Panc1 (cell line): ENCODE data around the gene THSD7B. TPM values are rescaled to one million over a fixed set of nuclear protein-coding genes. Genes with fewer than 3 reads are reported as not detected.

Experiments used
- ATAC-seq: fragments of 200-7000 bp; cut with Tn5 transposase; 2 replicates; pipeline ENCODE4 v1.9.1; 2020; ENCODE audit warnings: mild to moderate bottlenecking, moderate library complexity
- BruUV-seq: library from RNA; stranded (reverse); fragments of 400-500 nt; replicated peaks from 2 replicates; lab custom pipeline; 2021; lab: Mats Ljungman, UMichigan
- CTCF ChIA-PET: fragments of 300-600 bp; sonication (Branson Sonifier 250); formaldehyde crosslinking; loops from one replicate; lab custom pipeline; 2022; ENCODE audit warnings: antibody characterized with exemption; lab: Charles Lee
- POLR2A ChIA-PET: fragments of 300-600 bp; sonication (Branson Sonifier 250); formaldehyde crosslinking; loops from one replicate; lab custom pipeline; 2022; ENCODE audit warnings: antibody characterized with exemption; lab: Charles Lee
- DNase-seq: peaks from one replicate; pipeline ENCODE4 v3.0.0-alpha.2; 2010; ENCODE audit warnings: low read depth, low spot score
- H3K27ac ChIP-seq: 2 replicates; pipeline ENCODE4 v1.5.1; 2011; ENCODE audit warnings: mild to moderate bottlenecking, low read length, inconsistent platforms
- H3K27me3 ChIP-seq: fragments of 200-500 bp; sonication (Bioruptor generic); 2 replicates; pipeline ENCODE4 v1.6.0; 2014; ENCODE audit warnings: low read length, inconsistent platforms; ENCODE audit not compliant: control insufficient read depth, insufficient read depth
- H3K36me3 ChIP-seq: fragments of 200-500 bp; sonication (Bioruptor generic); 2 replicates; pipeline ENCODE4 v1.5.1; 2014; ENCODE audit warnings: inconsistent platforms, mild to moderate bottlenecking, low read length, moderate library complexity; ENCODE audit not compliant: control insufficient read depth, insufficient read depth
- H3K4me1 ChIP-seq: 2 replicates; pipeline ENCODE4 v1.5.1; 2011; ENCODE audit warnings: inconsistent platforms, mild to moderate bottlenecking, low read length, moderate library complexity; ENCODE audit not compliant: control insufficient read depth, insufficient read depth
- H3K4me3 ChIP-seq, 2 experiments: 2 replicates each; pipeline ENCODE4 v1.5.1; 2011 to 2012; ENCODE audit warnings: low read depth in 2 of 2, low read length in 2 of 2, mild to moderate bottlenecking in 2 of 2, inconsistent platforms in 1 of 2, moderate library complexity in 1 of 2
- H3K9me3 ChIP-seq: fragments of 200-500 bp; sonication (Bioruptor generic); 2 replicates; pipeline ENCODE4 v1.5.1; 2014; ENCODE audit warnings: low read depth, mild to moderate bottlenecking, inconsistent platforms, low read length, moderate library complexity; ENCODE audit not compliant: control insufficient read depth, insufficient read depth
- POLR2AphosphoS5 ChIP-seq: IDR thresholded peaks from 2 replicates; pipeline ENCODE4 v1.6.1; 2012; ENCODE audit warnings: mild to moderate bottlenecking, low read depth, low read length, moderate library complexity
- SIN3A ChIP-seq: IDR thresholded peaks from 2 replicates; pipeline ENCODE4 v1.6.1; 2012; ENCODE audit warnings: low read depth, mild to moderate bottlenecking, low read length, moderate library complexity, borderline replicate concordance; ENCODE audit not compliant: insufficient read depth
- TCF7L2 ChIP-seq: IDR thresholded peaks from 2 replicates; pipeline ENCODE4 v1.6.1; 2011; ENCODE audit warnings: mild to moderate bottlenecking, low read depth, low read length, inconsistent platforms
- in situ Hi-C: cut with HindIII; loops from 2 replicates; pipeline ENCODE4 v1.10.0; 2016; ENCODE audit warnings: low sequenced_read_pairs, low pct_unique_long_range_greater_than_20kb
- intact Hi-C: fragments of 100-400 bp; cut with micrococcal nuclease; formaldehyde crosslinking; loops from one replicate; pipeline ENCODE4 v1.10.0; 2022; ENCODE audit not compliant: unreplicated experiment
- total RNA-seq: library from RNA; stranded (reverse); gene quantifications from one replicate; pipeline ENCODE4 v1.2.1, GENCODE V29; 2021; ENCODE audit not compliant: unreplicated experiment
- TF ChIP-seq, protein P1 (sequence below): fragments of 450-650 bp; IDR thresholded peaks from 2 replicates; pipeline ENCODE4 v1.5.1; 2017; ENCODE audit warnings: mild to moderate bottlenecking
- TF ChIP-seq, protein P2 (sequence below), 2 experiments: IDR thresholded peaks; 2 replicates each; pipeline ENCODE4 v1.6.1; 2011 to 2012; ENCODE audit warnings: low read depth in 2 of 2, control low read depth in 1 of 2, low read length in 1 of 2, mild to moderate bottlenecking in 1 of 2, moderate library complexity in 1 of 2; ENCODE audit not compliant: insufficient read depth in 1 of 2

THSD7B gene
- total RNA-seq, 1 experiment from 2014 or later, result not detected

DNA sequence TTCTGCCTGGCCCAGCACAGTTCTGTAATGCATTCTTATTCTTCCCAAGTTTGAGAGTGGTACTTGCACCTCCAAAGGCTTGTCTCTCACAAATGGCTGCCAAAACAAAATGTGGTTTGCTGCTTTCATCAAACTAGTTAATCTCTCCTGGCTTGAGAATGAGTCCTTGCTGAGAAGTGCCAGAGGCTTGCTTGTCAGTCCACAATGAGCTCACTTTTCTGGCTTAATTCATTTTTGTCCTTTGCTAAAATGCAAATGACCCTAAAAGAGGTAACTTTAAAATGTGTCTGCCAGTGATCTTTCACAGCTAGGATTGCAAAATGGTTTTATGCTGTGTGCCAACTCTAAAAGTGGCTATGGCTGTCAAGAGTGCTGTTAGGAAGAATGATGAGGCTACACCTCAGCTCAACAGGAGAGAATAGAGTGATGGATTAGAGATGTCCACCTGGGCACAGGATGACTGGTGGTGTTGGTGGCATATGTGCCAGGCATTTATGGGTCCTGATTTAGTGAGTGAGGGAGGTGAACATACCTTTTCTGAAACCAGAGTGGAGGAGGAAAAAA lies 907.7 kb downstream of the THSD7B start:
- intact Hi-C loops, result no loop called here
- BruUV-seq, result no TSS peak

DNA sequence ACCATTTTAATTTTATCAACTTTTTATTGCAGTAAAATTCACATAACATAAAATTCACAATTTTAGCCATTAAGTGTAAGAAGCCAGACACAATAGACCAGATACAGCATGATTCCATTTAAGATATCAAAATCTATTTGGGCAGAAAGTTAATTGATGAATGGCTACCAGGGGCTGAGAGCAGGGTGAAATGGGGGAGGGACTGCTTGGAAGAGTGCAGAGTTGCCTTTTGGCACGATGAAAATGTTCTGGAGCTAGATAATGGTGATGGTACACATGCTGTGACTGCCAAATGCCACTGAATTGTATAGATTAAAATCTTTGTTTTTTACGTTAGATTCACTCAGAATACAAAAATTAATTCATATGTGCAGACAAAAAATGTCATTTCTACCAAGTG lies 909.6 kb downstream of the THSD7B start:
- H3K27ac ChIP-seq, result no peak overlapping the region
- DNase-seq (no peak), ATAC-seq (no peak)
- TF ChIP-seq TCF7L2, result no peak
- TF ChIP-seq, protein P1, sequence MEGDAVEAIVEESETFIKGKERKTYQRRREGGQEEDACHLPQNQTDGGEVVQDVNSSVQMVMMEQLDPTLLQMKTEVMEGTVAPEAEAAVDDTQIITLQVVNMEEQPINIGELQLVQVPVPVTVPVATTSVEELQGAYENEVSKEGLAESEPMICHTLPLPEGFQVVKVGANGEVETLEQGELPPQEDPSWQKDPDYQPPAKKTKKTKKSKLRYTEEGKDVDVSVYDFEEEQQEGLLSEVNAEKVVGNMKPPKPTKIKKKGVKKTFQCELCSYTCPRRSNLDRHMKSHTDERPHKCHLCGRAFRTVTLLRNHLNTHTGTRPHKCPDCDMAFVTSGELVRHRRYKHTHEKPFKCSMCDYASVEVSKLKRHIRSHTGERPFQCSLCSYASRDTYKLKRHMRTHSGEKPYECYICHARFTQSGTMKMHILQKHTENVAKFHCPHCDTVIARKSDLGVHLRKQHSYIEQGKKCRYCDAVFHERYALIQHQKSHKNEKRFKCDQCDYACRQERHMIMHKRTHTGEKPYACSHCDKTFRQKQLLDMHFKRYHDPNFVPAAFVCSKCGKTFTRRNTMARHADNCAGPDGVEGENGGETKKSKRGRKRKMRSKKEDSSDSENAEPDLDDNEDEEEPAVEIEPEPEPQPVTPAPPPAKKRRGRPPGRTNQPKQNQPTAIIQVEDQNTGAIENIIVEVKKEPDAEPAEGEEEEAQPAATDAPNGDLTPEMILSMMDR, result no peak
- no peak for TF ChIP-seq POLR2AphosphoS5
- TF ChIP-seq, protein P2, sequence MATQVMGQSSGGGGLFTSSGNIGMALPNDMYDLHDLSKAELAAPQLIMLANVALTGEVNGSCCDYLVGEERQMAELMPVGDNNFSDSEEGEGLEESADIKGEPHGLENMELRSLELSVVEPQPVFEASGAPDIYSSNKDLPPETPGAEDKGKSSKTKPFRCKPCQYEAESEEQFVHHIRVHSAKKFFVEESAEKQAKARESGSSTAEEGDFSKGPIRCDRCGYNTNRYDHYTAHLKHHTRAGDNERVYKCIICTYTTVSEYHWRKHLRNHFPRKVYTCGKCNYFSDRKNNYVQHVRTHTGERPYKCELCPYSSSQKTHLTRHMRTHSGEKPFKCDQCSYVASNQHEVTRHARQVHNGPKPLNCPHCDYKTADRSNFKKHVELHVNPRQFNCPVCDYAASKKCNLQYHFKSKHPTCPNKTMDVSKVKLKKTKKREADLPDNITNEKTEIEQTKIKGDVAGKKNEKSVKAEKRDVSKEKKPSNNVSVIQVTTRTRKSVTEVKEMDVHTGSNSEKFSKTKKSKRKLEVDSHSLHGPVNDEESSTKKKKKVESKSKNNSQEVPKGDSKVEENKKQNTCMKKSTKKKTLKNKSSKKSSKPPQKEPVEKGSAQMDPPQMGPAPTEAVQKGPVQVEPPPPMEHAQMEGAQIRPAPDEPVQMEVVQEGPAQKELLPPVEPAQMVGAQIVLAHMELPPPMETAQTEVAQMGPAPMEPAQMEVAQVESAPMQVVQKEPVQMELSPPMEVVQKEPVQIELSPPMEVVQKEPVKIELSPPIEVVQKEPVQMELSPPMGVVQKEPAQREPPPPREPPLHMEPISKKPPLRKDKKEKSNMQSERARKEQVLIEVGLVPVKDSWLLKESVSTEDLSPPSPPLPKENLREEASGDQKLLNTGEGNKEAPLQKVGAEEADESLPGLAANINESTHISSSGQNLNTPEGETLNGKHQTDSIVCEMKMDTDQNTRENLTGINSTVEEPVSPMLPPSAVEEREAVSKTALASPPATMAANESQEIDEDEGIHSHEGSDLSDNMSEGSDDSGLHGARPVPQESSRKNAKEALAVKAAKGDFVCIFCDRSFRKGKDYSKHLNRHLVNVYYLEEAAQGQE (IDR thresholded peaks at IDR 0.05; ENCODE audit: insufficient read depth in 1 of 2, low read depth in 2 of 2, low read length in 1 of 2), result no peak
- no peak for TF ChIP-seq SIN3A
- H3K27me3 ChIP-seq, result no peaks in the 10 kb centered on the region
- ChIA-PET CTCF (no interaction called here), POLR2A (no interaction called here)
- in situ Hi-C loops (no loop called here), intact Hi-C loops (no loop called here)
- no peak overlapping the region for H3K4me3 ChIP-seq
- H3K36me3 ChIP-seq, result no peaks in the 10 kb centered on the region
- H3K4me1 ChIP-seq, result no peaks in the 10 kb centered on the region
- no TSS peak for BruUV-seq
- no peaks in the 10 kb centered on the region for H3K9me3 ChIP-seq

More for the DNA sequence above, 907.7 kb downstream of the THSD7B start:
- H3K4me3 ChIP-seq, result no peak overlapping the region
- H3K4me1 ChIP-seq, result no peaks in the 10 kb centered on the region
- no peak overlapping the region for H3K27ac ChIP-seq
- no peak for DNase-seq
- H3K36me3 ChIP-seq, result no peaks in the 10 kb centered on the region
- no peak for ATAC-seq
- H3K9me3 ChIP-seq, result no peaks in the 10 kb centered on the region
- in situ Hi-C loops, result no loop called here
- no peaks in the 10 kb centered on the region for H3K27me3 ChIP-seq
- ChIA-PET POLR2A (no interaction called here), CTCF (no interaction called here)
- TF ChIP-seq POLR2AphosphoS5 (no peak), SIN3A (no peak)
- TF ChIP-seq, protein P2 (IDR thresholded peaks at IDR 0.05; ENCODE audit: insufficient read depth in 1 of 2, low read depth in 2 of 2, low read length in 1 of 2), result no peak
- TF ChIP-seq, protein P1, result no peak
